Measurements from ENCODE around the gene LRRC34. TPM values are rescaled to one million over a fixed set of nuclear protein-coding genes. Genes with fewer than 3 reads are reported as not detected.

The LRRC34 gene
- total and polyA plus RNA-seq, 11 donors, result 0.60 to 2.4 (median 1.4) TPM; not detected in 1

- Histone ChIP-seq H3K36me3 (peaks cover 0 to 78% (median 53%) of the 10 kb centered on the region in 9 donors), H3K27me3 (no peaks in the 10 kb centered on the region), H3K9me3 (no peaks in the 10 kb centered on the region), H3K4me3 (no peak overlapping the region), H3K4me1 (no peaks in the 10 kb centered on the region), H3K27ac (no peak overlapping the region)
- DNase-seq (no peak), ATAC-seq (no peak)
- intact Hi-C loops (cut with DNase I), result loop anchor here in 1 of 10 donors (5.0 kb wide), 1 partner anchor 297 kb away; no protein-coding TSS in a partner anchor
- TF ChIP-seq CTCF (IDR thresholded peaks at IDR 0.05), result no peak
- no peak for TF ChIP-seq POLR2A (IDR thresholded peaks at IDR 0.05)
Observed at GRCh38 chr3:169790219-169790618, 22.5 kb downstream of the LRRC34 start.

- ATAC-seq (no peak), DNase-seq (no peak)
- intact Hi-C loops (cut with DNase I), result no loop called here
- Histone ChIP-seq H3K36me3 (peaks cover 0 to 94% (median 75%) of the 10 kb centered on the region in 9 donors), H3K4me3 (no peak overlapping the region), H3K4me1 (no peaks in the 10 kb centered on the region), H3K27me3 (no peaks in the 10 kb centered on the region), H3K9me3 (no peaks in the 10 kb centered on the region), H3K27ac (no peak overlapping the region)
- 82 to 98% (median 89%) methylated on average over 1 of the region's 1 CpG for WGBS, 4 donors
- no peak for TF ChIP-seq CTCF (IDR thresholded peaks at IDR 0.05)
Observed at GRCh38 chr3:169787791-169788190, 24.9 kb downstream of the LRRC34 start.

- no peak overlapping the region for H3K27ac ChIP-seq
- H3K27me3 ChIP-seq, result no peaks in the 10 kb centered on the region
- H3K36me3 ChIP-seq, result peaks cover 0 to 95% (median 76%) of the 10 kb centered on the region in 9 donors
- no peaks in the 10 kb centered on the region for H3K4me1 ChIP-seq
- intact Hi-C loops (cut with DNase I), result no loop called here
- TF ChIP-seq CTCF (IDR thresholded peaks at IDR 0.05) (no peak), POLR2A (IDR thresholded peaks at IDR 0.05) (no peak)
- ATAC-seq, result no peak
- DNase-seq, result no peak
- H3K9me3 ChIP-seq, result no peaks in the 10 kb centered on the region
- H3K4me3 ChIP-seq, result no peak overlapping the region
- WGBS, 4 donors, result 94 to 98% (median 97%) methylated on average over 4 of the region's 4 CpGs
Observed at GRCh38 chr3:169787120-169787519, 25.6 kb downstream of the LRRC34 start.

- no peak for TF ChIP-seq CTCF (IDR thresholded peaks at IDR 0.05)
- TF ChIP-seq POLR2A (IDR thresholded peaks at IDR 0.05), result no peak
- H3K9me3 ChIP-seq, result no peaks in the 10 kb centered on the region
- H3K4me1 ChIP-seq, result peaks cover 0 to 14% (median 5%) of the 10 kb centered on the region in 12 donors
- ATAC-seq (peak in 1 of 4 donors; percentile 66), DNase-seq (no peak)
- 48 to 55% (median 51%) methylated on average over 4 of the region's 4 CpGs for WGBS, 4 donors
- no peak overlapping the region for H3K4me3 ChIP-seq
- H3K36me3 ChIP-seq, result peaks cover 0 to 100% (median 94%) of the 10 kb centered on the region in 9 donors
- no peaks in the 10 kb centered on the region for H3K27me3 ChIP-seq
- intact Hi-C loops (cut with DNase I), result no loop called here
- no peak overlapping the region for H3K27ac ChIP-seq
Observed at GRCh38 chr3:169781209-169781855, 31.4 kb downstream of the LRRC34 start.

All from heart left ventricle (tissue), 16 donors.